Measurements from ENCODE around the gene MTMR3.

Gene MTMR3

DNA sequence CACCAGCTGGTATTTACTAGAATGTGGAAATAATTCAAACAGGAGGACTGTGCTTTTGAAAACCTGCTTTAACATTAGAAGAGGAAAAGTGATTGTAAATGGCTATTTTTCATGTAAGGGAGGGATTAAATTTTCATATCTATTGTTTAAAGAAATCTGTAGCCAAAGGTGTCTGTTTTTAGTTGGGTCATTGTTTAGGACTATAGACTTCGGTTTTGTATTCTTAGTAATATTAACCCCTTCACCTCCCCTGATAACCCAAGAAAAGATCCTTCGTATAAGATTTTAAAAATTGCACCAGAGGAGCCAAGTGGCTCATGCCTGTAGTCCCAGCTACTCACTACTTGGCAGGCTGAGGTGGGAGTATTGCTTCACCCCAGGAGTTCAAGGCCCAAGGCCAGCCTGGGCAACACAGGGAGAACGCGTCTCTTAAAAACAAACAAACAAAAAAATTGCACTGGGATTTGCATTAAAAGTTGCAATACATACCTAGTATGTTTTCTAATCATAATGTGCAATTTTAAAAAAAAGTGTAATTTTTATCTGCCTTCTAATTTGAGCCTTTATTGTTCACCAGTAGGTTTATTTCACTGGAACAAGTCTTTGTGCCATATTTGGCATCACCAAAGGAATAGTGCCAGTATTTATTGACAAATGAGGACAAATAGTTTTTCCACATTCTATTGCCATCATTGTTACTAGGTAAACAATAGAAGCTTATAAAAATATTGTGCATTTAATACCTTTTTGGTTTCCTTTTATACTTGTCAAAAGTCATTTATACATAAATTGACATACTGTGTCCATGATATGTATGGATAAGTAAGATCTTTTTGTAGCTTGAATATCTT, 34.3 kb downstream of the MTMR3 start:
- no peak for DNase-seq

GRCh38 chr22:29925402-29925801, 42.4 kb downstream of the MTMR3 start:
- no peak for DNase-seq

DNA sequence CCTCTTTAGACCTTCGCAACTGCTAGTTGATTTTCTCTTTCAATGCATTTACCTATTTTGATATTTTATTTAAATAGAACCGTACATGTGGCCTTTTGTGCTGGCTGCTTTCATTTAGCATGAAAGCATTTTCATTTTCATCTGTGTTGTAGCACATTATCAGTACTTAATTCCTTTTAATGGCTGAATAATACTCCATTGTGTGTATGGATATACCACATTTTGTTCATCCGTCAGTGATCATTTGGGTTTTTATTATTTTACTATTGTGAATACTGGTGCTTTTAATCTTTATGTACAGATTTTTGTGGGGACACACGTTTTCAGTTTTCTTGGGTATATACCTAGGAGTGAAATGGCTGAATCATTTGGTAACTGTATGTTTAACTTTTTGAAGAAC, 43.1 kb downstream of the MTMR3 start:
- no peak for DNase-seq

DNA sequence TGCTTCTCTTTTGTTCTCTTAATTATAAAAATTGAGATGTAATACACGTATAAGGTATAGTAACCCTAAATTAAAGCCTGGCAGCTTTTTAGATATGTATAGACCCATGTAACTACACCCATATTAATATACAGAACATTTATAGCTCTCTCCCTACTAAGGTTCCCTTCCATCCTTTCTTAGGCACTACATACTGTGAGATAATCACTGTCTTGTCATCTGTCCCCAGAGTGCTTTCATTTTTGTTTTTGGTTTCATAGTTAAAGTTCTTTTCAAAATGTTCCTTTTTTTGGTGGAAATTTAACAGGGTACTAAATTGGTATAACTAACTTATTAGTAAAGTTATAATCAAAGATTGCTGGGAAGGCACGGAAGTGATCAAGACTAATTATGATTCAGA, 49.2 kb downstream of the MTMR3 start:
- no peak for DNase-seq

- DNase-seq: no peak
Measured at GRCh38 chr22:29933619-29934018, 50.6 kb downstream of the MTMR3 start.

DNA sequence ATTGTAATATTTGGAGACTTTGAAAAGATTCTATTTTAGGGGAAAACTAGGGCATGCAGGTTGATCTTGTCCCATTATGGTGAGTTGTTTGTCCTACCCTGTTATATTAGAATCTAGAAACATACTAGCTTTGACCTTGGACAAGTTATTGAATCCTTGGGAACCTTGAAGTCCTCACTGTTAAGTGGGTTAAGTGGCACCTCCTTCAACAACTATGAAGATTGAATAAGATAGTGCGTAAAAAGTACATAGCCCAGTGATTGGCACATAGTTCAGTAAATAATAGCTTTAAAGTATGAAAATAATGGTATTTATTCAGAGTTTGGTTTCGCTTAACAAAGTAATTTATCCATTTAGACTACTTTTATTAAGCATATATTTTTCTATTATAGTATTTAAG, 51.6 kb downstream of the MTMR3 start:
- DNase-seq: no peak

DNA sequence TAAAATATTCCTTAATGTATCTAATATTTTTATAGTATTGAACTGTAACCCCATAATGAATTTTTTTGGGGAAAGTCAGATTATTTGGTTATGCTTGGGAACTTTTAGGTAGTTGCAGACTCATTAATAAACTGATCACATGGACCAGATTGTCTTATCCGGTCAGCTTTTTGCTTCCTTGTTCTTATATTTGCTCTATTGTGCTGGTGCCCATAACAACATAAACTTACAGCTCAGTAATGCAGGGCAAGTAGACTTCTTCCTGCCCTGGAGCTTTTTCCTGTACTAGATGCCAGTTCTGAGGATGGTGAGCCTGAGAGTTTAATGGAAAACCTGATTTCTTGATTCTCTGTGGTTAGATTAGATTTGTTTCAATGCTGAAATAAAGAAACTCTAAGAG, 53.2 kb downstream of the MTMR3 start:
- no peak for DNase-seq

- no peak for DNase-seq
Measured at GRCh38 chr22:29937940-29938693, 55.1 kb downstream of the MTMR3 start.

DNA sequence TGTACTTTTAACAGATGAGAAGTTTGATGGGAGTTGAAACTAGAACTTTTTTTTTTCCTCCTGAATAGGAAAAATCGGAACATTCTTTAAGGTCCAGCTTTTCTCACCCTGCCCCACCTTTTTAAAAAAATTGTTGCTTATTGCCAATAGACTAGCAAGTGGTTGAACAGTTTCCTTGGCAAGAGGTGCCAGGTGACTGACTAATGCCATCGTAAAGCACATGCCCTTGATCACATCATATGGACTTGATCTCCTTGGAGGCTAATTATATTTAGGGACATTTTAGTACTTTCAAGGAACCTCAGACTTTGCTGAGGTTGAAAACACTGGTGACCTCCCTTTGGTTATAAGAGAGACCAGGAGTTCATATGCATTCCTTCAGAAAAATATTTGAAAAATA, 57.6 kb downstream of the MTMR3 start:
- DNase-seq: no peak

- DNase-seq: no peak
Measured at GRCh38 chr22:29944339-29944738, 61.4 kb downstream of the MTMR3 start.

- no peak for DNase-seq
Measured at GRCh38 chr22:29945435-29945834, 62.5 kb downstream of the MTMR3 start.

DNA sequence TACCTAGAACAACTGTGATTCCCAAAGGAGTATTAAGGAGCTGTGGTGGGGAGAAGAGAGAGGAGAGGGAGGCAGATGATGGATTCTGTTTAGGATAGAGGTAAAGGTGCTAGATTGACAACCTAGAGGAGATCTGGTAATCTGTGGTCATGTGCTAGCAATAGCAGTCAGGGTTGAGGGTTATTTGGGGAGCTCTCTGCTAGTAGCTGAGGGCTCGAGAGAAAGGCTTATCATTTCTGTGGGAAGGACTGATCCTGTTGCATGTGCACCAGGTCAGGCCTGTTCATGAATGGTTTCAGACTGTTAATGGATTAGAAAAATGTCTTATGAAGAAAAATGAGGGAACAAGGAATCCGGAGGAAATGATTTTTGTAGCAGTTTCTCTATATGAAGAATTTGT, 63.2 kb downstream of the MTMR3 start:
- no peak for DNase-seq

- no peak for DNase-seq
Measured at GRCh38 chr22:29947410-29948384, 64.7 kb downstream of the MTMR3 start.

DNA sequence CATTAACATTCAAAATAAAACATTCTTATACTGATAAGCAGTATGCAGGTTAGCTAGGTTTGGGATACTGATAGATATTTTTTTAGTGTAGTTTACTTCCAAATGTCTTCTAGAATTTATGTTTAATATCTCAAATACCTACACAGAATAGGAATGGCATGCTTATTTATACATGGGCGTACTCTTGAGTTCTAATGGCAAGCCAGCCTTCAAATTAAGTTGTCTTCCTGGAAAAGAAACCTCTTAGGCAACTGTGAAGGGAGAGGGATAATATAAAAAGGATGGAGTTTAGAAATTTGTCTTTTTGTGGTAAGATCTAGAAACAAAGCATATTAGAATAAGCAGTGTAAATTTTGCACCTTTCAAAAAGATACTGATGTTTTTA, 65.4 kb downstream of the MTMR3 start:
- DNase-seq: no peak

GRCh38 chr22:29949872-29950271, 66.9 kb downstream of the MTMR3 start:
- no peak for DNase-seq

DNA sequence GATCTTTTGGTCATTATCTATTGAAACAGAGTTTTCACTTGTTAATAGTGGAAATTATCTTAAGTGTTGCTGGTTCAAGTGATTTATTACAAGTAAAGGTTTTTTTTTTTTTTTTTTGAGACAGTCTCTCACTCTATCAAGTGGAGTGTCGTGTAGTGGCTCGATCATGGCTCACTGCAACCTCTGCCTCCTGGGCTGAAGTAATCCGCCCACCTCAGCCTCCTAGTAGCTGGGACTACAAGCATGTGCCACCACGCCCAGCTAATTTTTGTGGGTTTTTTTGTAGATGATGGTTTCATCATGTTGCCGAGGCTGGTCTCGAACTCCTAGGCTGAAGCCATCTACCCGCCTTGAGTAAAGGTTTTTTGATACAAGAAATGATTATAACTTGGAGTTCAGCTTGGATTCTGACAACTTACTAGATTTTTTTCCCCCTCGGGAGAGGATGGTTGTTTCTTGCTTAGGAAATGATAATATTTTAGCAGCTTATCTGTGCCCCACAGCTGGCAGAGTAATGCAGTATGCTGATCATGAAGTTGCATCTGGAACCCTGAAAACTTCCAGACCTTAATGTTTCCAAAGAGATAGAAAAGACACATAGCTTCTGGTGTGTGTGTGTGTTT, 68.9 kb downstream of the MTMR3 start:
- DNase-seq: no peak

DNA sequence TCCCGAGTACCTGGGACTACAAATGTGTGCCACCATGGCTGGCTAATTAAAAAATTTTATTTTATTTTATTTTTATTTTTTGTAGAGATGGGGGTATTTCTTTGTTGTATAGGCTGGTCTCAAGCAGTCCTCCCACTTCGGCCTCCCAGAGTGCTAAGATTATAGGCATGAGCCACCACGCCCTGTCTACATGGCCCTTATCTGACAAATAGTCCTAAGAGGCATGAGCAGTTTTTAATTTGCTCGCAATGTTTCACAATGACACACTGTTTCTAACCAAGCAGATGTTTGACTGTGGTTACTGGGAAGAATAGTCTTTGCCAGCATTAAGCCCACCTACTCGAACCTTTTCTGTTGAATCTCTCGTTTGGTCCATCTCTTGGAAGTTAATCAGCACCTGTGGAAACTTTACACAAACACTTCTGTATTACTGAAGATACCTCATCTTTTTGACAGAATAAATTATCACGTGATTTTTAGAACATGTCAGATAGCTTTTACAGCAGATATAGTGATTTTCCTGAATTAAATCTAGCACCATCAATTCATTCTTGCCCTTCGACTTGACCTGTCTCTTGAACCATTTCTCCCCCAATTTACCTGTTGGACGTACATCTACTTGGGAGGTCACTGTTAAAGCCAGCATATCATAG, 71.4 kb downstream of the MTMR3 start:
- no peak for DNase-seq

DNA sequence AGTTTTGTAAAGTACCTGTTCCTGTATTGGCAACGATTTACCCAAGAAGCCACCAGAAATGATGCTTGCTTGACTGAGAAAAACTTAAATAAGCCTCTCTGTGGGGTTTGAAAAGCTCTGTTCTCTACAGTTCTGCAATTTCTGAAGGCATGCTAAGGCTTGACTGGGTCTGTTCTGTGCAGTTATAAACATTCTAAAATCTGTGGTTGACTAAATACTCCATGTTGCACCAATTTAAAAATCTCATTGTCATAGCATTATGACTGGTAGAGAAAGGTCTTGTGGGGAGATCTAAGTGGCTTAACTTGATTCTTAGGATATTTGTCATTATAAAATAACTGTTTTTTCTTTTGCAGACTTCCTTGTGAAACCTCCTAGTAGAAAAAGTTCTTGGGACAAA, 73.7 kb downstream of the MTMR3 start:
- DNase-seq: no peak

DNA sequence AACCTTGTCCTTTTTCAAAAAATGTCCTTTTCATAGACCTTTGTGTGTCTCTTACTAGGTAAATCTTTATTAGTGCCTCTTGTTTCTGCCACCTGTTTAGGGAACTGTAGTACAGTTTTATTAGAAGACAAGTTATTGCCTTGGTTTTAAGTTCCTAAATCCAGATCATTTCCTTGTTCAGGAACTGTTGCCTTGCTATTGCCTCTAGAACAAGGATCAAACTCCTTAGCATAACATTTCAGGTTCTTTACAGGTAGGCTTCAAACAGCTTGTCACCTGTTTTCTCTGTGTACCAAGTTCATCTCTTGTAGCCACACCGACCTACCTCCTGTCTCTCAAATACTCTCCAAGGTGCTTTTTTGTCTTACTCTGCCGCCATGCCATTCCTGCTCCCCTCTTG, 75.2 kb downstream of the MTMR3 start:
- no peak for DNase-seq

DNA sequence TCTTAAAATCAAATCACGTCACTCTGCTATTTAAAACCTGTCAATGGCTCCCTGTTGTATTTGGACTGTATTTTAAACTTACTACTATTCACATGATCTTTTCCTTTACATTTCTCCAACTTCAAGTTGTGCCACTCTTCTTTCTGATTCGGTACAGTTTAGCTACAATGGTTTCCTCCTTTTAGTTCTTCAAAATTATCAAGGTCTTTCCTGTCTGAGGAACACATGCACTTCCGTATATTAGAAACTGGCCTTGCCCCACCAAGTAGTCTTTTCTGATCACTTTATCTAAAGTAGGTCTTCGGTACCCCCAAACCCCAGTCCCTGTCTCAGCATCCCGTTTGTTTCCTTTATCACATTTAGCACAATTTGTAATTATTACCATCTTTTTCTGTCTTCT, 81.8 kb downstream of the MTMR3 start:
- DNase-seq: no peak

DNA sequence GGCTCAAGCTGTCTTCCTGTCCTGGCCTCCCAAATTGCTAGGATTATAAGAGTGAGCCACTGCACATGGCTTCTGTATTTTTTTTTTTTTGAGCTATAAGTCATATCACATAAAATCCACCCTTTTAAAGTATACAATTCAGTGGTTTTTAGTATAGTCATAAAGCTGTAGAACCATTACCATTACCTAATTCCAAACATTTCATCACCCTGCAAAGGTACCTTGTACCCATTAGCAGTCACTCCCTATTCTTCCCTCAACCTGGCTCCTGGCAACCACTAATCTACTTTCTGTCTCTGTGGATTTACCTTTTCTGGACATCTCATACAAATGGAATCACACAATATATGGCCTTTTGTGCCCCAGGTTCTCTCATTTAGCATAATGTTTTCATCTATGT, 84.5 kb downstream of the MTMR3 start:
- DNase-seq: no peak

- DNase-seq: no peak
Measured at GRCh38 chr22:29971607-29972006, 88.6 kb downstream of the MTMR3 start.

Measured in GF-D8 (cell line).